GM18502 (cell line): Measurements from ENCODE around the gene VOPP1.
A peak's percentile ranks its signal among the peaks of the same experiment; 100 is the strongest.

Experiments
- ATAC-seq: cut with Tn5 transposase; IDR thresholded peaks from one replicate; pipeline ENCODE4 v1.9.1; 2021; ENCODE audit warnings: mild to moderate bottlenecking; ENCODE audit not compliant: unreplicated experiment, poor library complexity

The VOPP1 gene

GRCh38 chr7:55497521-55497920 lies 74.8 kb downstream of the VOPP1 start:
- no peak for ATAC-seq

GRCh38 chr7:55496906-55497305 lies 75.4 kb downstream of the VOPP1 start:
- ATAC-seq, result no peak

- no peak for ATAC-seq
These were observed 77.4 kb downstream of the VOPP1 start for GRCh38 chr7:55494951-55495350.

GRCh38 chr7:55493408-55493807 lies 78.9 kb downstream of the VOPP1 start:
- no peak for ATAC-seq

GRCh38 chr7:55491346-55491745 lies 81.0 kb downstream of the VOPP1 start:
- ATAC-seq, result no peak

- no peak for ATAC-seq
These were observed 82.2 kb downstream of the VOPP1 start for GRCh38 chr7:55490099-55490498.

- no peak for ATAC-seq
These were observed 82.8 kb downstream of the VOPP1 start for GRCh38 chr7:55489552-55489951.

- ATAC-seq, result no peak
These were observed 83.4 kb downstream of the VOPP1 start for GRCh38 chr7:55488804-55489340.

- ATAC-seq, result no peak
These were observed 84.1 kb downstream of the VOPP1 start for GRCh38 chr7:55488216-55488615.

GRCh38 chr7:55486991-55487390 lies 85.3 kb downstream of the VOPP1 start:
- no peak for ATAC-seq

GRCh38 chr7:55486192-55486590 lies 86.1 kb downstream of the VOPP1 start:
- ATAC-seq, result no peak

GRCh38 chr7:55485501-55486191 lies 86.7 kb downstream of the VOPP1 start:
- no peak for ATAC-seq

- ATAC-seq, result no peak
These were observed 87.5 kb downstream of the VOPP1 start for GRCh38 chr7:55484834-55485233.

GRCh38 chr7:55484241-55484640 lies 88.1 kb downstream of the VOPP1 start:
- ATAC-seq, result peak; percentile 40

GRCh38 chr7:55483046-55483445 lies 89.3 kb downstream of the VOPP1 start:
- no peak for ATAC-seq

GRCh38 chr7:55481155-55481554 lies 91.1 kb downstream of the VOPP1 start:
- no peak for ATAC-seq

GRCh38 chr7:55478700-55479099 lies 93.6 kb downstream of the VOPP1 start:
- ATAC-seq, result no peak

GRCh38 chr7:55477781-55478374 lies 94.4 kb downstream of the VOPP1 start:
- no peak for ATAC-seq

GRCh38 chr7:55476852-55477780 lies 95.2 kb downstream of the VOPP1 start:
- no peak for ATAC-seq

GRCh38 chr7:55475855-55476803 lies 96.2 kb downstream of the VOPP1 start:
- no peak for ATAC-seq
